DMS 273 (cell line): ENCODE results near the gene ACOX3.
A peak's percentile ranks its signal among the peaks of the same experiment; 100 is the strongest.
"Not testable (repeated sequence)": the region's sequence is repeated elsewhere in the genome, so short reads cannot be mapped to it uniquely, and the experiment has no call there.

Source experiments
- DNase-seq: peaks from one replicate; lab custom pipeline; 2025; ENCODE audit not compliant: unreplicated experiment; lab: John Stamatoyannopoulos, UW

The ACOX3 gene

GRCh38 chr4:8440492-8441311, at the start of gene ACOX3, which contains the start of gene TRMT44:
Gene ACOX3, minus strand, starts transcription at chr4:8440723. Its CDS starts 24,202 bp downstream, at chr4:8416521.
Gene TRMT44, plus strand, starts transcription at chr4:8440777. Its CDS starts 46 bp downstream, at chr4:8440823.
- peak; percentile 93 for DNase-seq

GRCh38 chr4:8488791-8489369, 48.4 kb upstream of the ACOX3 start:
- no peak for DNase-seq

GRCh38 chr4:8486643-8487042, 46.1 kb upstream of the ACOX3 start:
- not testable (repeated sequence) for DNase-seq

DNA sequence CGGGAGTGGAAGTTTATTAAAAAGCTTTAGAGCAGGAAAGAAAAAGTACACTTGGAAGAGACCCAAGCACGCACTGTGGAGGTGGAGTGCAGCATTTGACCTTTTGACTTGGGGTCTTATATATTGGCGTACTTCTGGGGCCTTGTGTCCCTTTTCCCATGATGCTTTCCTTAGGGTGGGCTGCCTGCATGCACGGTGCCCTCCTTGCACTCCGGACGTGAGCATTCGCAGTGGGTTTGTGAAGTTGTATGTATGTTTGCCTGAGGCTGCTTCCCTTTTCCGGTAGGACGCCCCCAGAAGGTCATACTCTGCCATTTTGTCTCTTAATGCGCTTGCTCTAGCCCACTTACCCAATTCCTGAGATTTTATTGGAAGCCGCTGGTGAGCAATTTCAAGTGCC, 39.7 kb upstream of the ACOX3 start:
- no peak for DNase-seq

GRCh38 chr4:8478801-8479744, 38.5 kb upstream of the ACOX3 start:
- no peak for DNase-seq

DNA sequence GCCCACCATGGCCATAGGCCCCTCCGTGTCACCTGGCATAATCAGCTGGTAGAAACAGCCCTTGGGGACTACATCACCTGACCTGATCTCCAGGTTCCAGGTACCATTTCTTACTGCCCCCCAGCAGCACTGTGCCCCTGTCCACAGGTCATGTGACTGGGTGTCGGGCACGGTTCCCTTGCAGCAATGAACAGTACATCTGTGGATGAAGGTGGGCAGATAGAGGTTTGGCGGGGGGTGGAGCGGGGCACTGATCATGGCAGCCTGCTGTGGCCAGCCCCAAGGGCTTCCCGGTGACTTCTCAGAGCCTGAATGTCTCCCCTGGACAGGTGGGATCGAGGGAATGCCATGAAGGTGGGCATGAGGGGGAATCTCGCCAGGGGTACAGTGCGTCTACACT, 37.8 kb upstream of the ACOX3 start:
- no peak for DNase-seq

GRCh38 chr4:8477676-8478075, 37.2 kb upstream of the ACOX3 start:
- no peak for DNase-seq

GRCh38 chr4:8477095-8477635, 36.6 kb upstream of the ACOX3 start:
- no peak for DNase-seq

- DNase-seq: no peak
Measured at GRCh38 chr4:8475751-8476575, 35.4 kb upstream of the ACOX3 start.

GRCh38 chr4:8474856-8475255, 34.3 kb upstream of the ACOX3 start:
- DNase-seq: no peak

- no peak for DNase-seq
Measured at GRCh38 chr4:8473920-8474590, 33.5 kb upstream of the ACOX3 start.

- peak; percentile 7 for DNase-seq
Measured at GRCh38 chr4:8473198-8473919, 32.8 kb upstream of the ACOX3 start.

GRCh38 chr4:8472689-8473197, 32.2 kb upstream of the ACOX3 start:
- DNase-seq: no peak

- no peak for DNase-seq
Measured at GRCh38 chr4:8472158-8472688, 31.7 kb upstream of the ACOX3 start.

DNA sequence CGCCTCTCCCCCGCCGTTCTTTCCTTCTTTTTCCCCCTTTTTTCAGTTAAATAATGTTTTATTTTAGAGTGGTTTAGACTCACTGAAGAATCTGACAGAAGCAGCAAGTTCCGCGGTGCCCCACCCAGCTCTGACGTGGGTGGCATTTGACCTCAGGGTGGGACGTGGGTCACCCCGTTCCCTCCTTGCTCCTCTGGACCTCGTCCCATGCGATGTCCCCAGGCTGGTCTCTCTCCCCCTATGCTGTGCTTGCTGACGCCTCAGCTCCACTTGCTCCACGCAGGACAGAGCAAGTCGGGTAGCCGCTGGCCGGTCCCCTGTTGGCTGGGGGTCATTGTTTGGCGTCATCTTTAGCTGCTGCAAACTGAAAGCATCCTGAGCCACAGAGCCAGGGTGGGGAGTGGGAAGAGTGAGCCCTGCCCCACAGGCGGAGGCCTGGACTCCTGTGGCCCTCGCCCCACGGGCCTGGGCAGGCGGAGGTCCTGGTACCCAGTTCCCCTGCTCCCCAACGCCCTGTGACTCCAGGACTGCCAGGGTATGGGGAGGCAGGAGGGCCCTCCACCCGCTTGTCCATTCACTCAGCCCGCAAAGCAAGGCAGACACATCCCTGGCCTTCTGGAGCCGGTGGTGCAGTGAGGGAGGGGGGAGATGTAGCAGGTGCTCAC, 30.8 kb upstream of the ACOX3 start:
- DNase-seq: no peak

- no peak for DNase-seq
Measured at GRCh38 chr4:8470451-8471024, 30.0 kb upstream of the ACOX3 start.

DNA sequence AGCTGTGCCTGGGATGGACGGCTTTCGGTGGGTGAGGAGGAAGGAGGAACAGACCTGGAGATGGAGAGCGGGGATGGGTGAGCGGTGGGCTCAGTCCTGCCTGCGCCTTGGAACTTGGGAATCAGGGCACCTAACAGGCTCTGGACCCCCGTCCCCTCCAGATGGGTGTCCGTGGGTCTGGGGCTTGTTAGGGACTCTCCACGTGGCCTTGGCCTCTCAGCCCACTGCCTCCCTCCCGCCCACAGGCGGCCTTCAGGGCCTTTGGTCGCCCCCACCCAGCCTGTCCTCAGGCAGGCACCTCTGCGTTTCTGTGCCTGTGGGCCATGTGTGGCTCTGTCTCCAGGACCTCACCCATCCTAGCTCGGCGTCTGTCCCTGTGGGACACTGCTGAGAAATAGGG, 29.0 kb upstream of the ACOX3 start:
- DNase-seq: no peak
